Activated T-helper 1 cell treated with anti-CD3 and anti-CD28 coated beads, Interleukin-2, amount 50 U/mL, for 16 hours (primary cell): ENCODE measurements around the gene CAPZB.

ENCODE experiments used
- DNase-seq, 2 donors: peaks; one replicate each; pipeline ENCODE4 v3.0.0-alpha.2; 2020; ENCODE audit warnings: low read depth in 1 of 2, low spot score in 1 of 2

The CAPZB gene

GRCh38 chr1:19430121-19431068, 54.9 kb downstream of the CAPZB start:
- DNase-seq, result no peak

DNA sequence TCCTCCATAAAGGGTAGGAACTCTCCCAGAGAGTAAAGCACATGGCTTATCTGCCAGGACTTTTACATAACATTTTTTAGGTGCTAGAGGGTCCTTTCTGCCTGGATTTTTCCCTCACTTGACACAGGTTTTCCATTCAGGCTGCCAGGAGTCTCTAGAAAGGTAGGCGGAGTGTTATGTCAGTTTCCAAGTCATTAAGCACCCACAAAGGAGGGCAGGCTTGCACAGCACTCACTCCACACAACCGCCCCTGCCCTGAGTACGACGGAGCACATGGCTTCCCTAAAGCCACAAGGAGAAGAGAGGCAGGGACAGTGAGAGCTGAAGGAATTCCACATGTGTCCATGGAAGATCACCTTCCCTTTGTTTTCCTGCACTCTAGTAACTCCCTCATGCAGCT, 55.7 kb downstream of the CAPZB start:
- no peak for DNase-seq

DNA sequence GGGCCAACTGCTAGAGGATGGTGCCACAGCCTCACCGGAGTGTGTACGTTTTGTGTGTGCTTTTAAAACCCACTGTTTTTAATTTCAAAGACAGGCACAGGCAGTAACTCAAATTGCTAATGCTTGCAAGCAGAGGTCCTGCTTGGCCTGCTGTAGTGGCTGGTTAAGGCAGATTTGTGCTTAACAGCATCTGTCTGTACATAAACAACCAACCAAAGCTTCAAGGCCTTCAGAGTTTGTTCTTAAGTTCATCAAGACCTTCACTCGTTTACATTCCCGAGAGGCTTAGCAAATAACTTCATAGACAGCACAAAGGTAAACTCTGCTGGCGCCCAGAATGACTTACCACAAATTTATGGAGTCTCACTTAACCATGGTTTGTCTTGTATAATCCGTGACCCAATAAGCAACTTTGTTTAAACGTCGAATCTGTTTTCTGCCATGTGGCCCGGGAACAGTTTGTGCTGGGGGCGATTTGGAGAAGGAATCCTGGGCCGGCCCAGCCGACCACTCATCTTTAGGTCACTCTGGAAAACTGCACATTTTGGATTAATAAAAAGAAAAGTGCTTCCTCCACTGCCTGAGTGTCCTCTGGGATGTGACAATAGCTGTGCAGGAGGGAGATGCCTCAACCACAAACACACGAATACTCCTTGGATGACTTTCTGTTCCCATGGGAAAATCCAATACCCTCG, 58.1 kb downstream of the CAPZB start:
- no peak for DNase-seq

DNA sequence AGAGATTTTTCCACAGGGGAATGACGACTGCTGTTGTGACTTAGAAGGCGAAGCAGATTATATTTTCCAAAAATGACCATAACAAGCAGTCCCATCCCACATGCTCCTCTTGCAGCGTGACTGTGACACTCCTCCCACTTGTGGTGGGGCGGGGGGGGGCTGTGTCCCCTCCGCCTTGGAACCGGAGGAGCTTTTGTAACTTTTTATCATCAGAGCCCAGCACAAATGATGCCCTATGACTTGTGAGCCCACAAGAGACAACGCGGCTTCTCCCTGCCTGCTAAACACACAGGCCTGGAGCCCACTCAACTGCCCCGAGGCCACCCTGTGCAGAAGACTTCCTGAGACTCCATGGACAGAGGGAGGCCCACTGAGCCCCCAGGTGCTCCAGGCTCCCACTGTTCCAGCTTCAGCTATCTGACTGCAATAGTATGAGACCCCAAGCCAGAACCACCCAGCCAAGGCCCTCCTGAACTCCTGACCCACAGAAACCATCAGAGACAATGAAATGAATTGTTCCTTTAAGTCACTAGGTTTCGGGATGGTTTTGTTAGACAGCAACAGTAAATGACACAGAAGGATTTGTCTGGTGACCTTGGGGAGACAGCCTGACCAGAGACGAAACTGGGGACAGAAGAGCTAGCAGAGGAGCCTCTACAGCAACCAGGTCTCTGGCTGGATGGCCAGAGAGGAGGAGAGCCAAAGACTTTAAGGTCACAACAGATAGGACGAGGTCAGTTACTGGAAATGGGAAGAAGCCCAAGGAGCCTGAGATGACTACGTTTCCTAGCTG, 58.8 kb downstream of the CAPZB start:
- no peak for DNase-seq

- DNase-seq, result no peak
Measured at GRCh38 chr1:19425646-19426239, 59.6 kb downstream of the CAPZB start.

- no peak for DNase-seq
Measured at GRCh38 chr1:19424651-19425570, 60.4 kb downstream of the CAPZB start.

GRCh38 chr1:19423130-19423529, 62.2 kb downstream of the CAPZB start:
- DNase-seq, result no peak

GRCh38 chr1:19421365-19421764, 64.0 kb downstream of the CAPZB start:
- no peak for DNase-seq

DNA sequence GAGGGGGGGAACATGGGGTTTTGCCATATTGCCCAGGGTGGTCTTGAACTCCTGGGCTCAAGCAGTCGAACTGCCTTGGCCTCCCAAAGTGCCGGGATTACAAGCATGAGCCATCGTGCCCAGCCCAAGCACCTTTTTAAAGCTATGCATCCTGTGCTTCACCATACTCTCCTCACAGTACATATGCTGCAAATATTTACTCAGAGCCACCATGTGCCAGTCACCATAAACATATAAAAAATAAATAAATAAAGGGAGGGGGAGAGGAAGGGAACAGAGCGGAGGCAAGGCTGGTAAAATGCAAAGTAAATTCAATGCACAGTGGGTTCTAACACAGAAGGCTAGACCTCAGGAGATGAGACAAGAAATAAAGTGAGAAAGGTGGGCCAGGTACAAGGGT, 64.7 kb downstream of the CAPZB start:
- DNase-seq, result no peak

DNA sequence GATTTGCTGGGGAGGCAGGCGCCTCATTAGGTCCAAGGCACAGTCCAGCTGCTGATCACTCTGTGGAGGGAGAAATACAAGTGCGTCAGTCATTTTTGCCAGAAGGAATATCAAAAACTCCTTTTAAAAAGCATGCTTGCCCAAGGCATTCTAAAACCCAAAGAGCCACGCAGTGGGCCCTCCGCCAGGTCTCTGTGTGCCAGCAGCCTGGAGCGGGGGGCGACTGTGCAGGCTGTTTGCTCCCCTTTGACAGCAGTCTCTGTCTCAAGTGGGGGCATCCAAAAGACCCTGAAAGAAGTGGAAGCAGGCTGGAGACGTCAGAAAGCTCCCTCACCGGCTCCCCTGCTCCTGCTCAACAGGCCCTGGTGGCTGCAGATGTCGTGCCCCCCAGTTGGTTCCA, 65.6 kb downstream of the CAPZB start:
- no peak for DNase-seq

- DNase-seq, result no peak
Measured at GRCh38 chr1:19418503-19418971, 66.8 kb downstream of the CAPZB start.

DNA sequence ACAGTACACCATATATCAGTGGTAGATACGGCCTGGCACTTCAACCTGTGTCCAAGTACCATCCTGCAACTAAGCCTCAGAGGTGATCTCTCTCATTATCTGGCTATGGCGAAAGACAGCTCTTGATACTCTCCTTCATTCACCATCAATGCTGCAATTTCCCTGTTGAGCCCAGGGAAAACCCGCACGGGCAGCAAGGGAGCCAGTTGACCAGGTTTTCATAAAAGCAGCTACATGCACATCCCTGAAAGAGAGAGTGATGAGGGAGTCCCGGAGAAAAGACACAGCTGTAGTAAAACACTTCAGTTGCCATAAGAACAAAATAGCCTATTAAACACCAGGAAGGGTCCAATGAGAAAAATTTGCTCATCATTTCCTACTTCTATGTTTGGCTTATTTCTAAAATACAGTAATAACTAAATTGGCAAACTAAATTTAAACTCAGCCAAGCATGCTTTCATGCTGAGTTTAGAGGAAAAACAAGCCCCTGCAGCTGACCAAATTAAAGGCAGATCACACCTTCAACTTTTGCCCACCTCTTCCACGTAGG, 68.3 kb downstream of the CAPZB start:
- no peak for DNase-seq

GRCh38 chr1:19416145-19416544, 69.2 kb downstream of the CAPZB start:
- DNase-seq, result no peak

- no peak for DNase-seq
Measured at GRCh38 chr1:19414515-19415121, 70.7 kb downstream of the CAPZB start.

GRCh38 chr1:19413999-19414398, 71.3 kb downstream of the CAPZB start:
- DNase-seq, result no peak

- DNase-seq, result no peak
Measured at GRCh38 chr1:19412654-19413053, 72.7 kb downstream of the CAPZB start.

GRCh38 chr1:19411612-19412011, 73.7 kb downstream of the CAPZB start:
- no peak for DNase-seq

GRCh38 chr1:19410393-19410792, 74.9 kb downstream of the CAPZB start:
- no peak for DNase-seq
